Body of pancreas (tissue), 4 donors: Measurements from ENCODE around the gene SLC26A8.

ENCODE experiments used
- POLR2A ChIP-seq, 3 donors: fragments of 450-650 bp; IDR thresholded peaks; one replicate each; pipeline ENCODE4 v1.6.1; 2016; ENCODE audit warnings: antibody characterized with exemption in 3 of 3, mild to moderate bottlenecking in 2 of 3
- TF ChIP-seq, protein P1 (sequence below), 7 experiments: fragments of 450-650 bp in 4 of 7; fragments of 200-600 bp in 3 of 7; sonication (generic) in 3 of 7; IDR thresholded peaks; one replicate each; pipeline ENCODE4 v1.5.1; 2016 to 2019; ENCODE audit warnings: antibody characterized with exemption in 7 of 7

DNA sequence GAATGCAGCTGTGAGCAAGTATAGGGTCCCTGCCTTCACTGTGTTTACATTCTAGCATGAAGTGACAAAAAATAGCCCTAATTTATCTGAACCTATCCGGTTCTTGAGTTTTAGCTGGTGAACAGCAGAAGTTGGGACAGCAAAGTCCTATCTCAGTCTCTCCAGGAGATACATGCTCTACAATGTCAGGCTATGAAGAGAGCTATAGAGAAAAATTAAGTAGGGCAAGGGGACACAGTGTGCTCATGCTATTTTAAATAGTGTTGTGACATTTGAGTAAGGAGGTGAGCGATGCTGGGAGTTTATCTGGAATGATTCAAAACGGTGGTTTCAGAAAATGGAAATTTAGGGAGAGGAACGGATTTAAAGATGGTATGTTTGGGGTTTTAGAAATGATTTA lies 124.0 kb downstream of the SLC26A8 start:
- TF ChIP-seq, protein P1, sequence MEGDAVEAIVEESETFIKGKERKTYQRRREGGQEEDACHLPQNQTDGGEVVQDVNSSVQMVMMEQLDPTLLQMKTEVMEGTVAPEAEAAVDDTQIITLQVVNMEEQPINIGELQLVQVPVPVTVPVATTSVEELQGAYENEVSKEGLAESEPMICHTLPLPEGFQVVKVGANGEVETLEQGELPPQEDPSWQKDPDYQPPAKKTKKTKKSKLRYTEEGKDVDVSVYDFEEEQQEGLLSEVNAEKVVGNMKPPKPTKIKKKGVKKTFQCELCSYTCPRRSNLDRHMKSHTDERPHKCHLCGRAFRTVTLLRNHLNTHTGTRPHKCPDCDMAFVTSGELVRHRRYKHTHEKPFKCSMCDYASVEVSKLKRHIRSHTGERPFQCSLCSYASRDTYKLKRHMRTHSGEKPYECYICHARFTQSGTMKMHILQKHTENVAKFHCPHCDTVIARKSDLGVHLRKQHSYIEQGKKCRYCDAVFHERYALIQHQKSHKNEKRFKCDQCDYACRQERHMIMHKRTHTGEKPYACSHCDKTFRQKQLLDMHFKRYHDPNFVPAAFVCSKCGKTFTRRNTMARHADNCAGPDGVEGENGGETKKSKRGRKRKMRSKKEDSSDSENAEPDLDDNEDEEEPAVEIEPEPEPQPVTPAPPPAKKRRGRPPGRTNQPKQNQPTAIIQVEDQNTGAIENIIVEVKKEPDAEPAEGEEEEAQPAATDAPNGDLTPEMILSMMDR (IDR thresholded peaks at IDR 0.05) = no peak
- no peak for TF ChIP-seq POLR2A (IDR thresholded peaks at IDR 0.05)
